GM20000 (cell line): Measurements from ENCODE around the gene ABHD17C.

Source experiments
- DNase-seq: peaks from one replicate; pipeline ENCODE4 v3.0.0; 2012; ENCODE audit warnings: low spot score
- CTCF ChIP-seq: IDR thresholded peaks from 2 replicates; pipeline ENCODE4 v1.5.1; 2012; ENCODE audit warnings: mild to moderate bottlenecking, control low read depth; ENCODE audit errors: extremely low read depth, missing control alignments

The ABHD17C gene

GRCh38 chr15:80785335-80785734 is 90.2 kb downstream of the ABHD17C start:
- no peak for TF ChIP-seq CTCF
- DNase-seq, result no peak

- no peak for TF ChIP-seq CTCF
- no peak for DNase-seq
Observed at GRCh38 chr15:80785811-80786354, 90.8 kb downstream of the ABHD17C start.

- DNase-seq, result no peak
- no peak for TF ChIP-seq CTCF
Observed at GRCh38 chr15:80787316-80787715, 92.2 kb downstream of the ABHD17C start.

GRCh38 chr15:80788536-80788935 is 93.4 kb downstream of the ABHD17C start:
- DNase-seq, result no peak

GRCh38 chr15:80789296-80789695 is 94.2 kb downstream of the ABHD17C start:
- DNase-seq, result no peak

More at GRCh38 chr15:80788536-80788935, 93.4 kb downstream of the ABHD17C start:
- TF ChIP-seq CTCF, result no peak

GRCh38 chr15:80789796-80790195 is 94.7 kb downstream of the ABHD17C start:
- DNase-seq, result no peak
- TF ChIP-seq CTCF, result no peak

More at GRCh38 chr15:80789296-80789695, 94.2 kb downstream of the ABHD17C start:
- no peak for TF ChIP-seq CTCF

GRCh38 chr15:80790236-80790635 is 95.1 kb downstream of the ABHD17C start:
- no peak for TF ChIP-seq CTCF
- no peak for DNase-seq
